GM21529 (cell line): ENCODE results near the gene NDUFB10.

Experiments
- ATAC-seq: cut with Tn5 transposase; IDR thresholded peaks from one replicate; pipeline ENCODE4 v1.9.1; 2021; ENCODE audit not compliant: unreplicated experiment

The NDUFB10 gene

DNA sequence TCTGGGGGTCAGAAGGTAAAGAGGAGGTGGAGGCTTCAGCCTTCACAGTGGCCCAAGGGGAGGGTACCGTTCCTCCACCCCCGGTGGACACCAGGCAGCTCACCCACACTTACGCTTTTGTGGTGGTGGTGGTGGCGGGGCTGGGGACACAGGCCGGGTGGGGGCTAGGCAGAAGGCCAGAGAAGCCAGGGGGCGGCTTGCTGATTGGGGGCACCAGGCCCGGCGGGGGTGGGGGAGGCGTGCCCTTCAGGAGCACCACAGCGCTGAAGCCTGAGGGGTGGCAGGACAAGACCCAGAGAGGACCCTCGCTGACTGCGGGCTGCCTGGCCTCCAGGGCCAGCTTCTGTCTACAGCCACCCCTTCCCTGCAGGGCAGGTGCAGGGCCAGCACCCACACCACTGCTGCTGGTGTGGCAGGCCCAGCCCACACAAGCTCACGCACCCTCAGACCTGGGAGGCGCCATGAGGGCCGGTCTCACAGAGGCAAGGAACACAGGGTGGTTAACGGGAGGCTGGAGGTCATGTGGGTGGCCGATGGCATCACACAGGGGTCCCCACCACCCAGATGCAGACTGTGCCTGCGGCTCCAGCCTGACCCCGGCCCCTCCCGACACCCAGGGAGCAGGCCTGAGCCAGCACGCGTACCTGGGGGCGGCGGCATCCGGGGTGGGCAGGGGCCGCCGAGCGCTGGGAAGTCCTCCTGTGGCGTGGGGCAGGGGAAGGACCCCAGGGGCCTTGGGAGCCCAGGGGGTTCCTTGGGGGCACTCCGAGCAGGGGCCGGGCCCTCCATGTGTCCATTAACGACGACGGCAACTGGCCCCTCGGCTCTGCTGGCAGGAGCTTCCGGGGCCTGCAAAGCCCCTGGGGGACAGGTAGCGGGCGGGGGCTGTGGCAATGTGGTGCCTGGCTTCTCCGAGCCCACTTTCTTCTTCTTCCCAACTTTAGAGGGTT, 39.8 kb downstream of the NDUFB10 start:
- ATAC-seq: no peak

DNA sequence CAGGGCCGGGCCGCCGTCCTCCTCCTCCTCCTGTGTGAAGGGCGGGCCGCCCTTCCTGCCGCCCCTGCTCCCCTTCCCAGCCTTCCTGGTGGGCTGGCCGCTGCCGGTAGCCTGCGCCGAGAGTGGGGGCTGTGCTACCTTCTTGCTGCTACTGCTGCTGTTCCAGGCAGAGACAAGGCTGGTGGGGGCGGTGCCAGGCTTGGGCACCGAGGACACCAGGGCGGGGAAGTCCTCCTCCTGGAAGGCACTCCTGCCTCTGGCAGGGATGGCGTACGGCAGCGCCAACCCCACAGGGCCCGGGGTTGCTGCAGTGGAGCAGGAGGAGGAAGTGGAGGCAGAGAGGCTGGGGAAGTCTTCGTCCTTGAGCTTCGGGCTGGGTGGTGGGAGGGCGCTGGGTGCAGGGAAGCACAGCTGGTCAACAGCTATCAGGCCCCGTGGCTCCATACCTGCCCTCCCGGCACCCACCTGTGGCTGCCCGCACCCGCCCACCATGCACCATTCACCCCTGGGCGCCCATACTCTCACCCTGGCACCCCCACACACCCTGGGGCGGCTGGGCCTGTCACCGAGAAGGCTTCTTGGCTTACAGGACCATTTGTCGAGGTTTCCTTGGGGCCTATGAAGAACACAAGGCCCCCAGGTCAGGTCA, 40.7 kb downstream of the NDUFB10 start:
- no peak for ATAC-seq

DNA sequence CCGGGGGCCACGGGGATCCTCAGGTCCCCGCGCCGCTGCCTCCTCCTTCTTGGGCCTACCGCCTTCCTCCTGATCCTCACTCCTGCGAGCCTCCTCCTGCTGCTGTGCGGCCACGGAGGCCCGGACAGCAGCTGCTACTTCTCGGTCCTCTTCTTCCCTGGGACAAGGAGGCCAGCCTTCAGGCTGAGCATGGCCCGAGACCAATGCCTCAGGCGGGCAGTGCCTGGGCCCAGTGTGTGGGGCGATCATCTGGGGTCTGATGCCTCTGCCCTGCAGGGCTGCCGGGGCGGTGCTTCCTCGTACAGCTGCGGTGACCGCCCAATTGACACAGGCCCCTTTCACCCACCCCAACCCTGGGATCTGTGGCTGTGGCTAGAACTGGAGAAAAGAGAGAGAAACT, 41.7 kb downstream of the NDUFB10 start:
- ATAC-seq: no peak

- ATAC-seq: no peak
Observed at GRCh38 chr16:2001456-2002355, 42.4 kb downstream of the NDUFB10 start.

- ATAC-seq: no peak
Observed at GRCh38 chr16:2002406-2003230, 43.3 kb downstream of the NDUFB10 start.

GRCh38 chr16:2003231-2003826, 44.0 kb downstream of the NDUFB10 start:
- no peak for ATAC-seq

DNA sequence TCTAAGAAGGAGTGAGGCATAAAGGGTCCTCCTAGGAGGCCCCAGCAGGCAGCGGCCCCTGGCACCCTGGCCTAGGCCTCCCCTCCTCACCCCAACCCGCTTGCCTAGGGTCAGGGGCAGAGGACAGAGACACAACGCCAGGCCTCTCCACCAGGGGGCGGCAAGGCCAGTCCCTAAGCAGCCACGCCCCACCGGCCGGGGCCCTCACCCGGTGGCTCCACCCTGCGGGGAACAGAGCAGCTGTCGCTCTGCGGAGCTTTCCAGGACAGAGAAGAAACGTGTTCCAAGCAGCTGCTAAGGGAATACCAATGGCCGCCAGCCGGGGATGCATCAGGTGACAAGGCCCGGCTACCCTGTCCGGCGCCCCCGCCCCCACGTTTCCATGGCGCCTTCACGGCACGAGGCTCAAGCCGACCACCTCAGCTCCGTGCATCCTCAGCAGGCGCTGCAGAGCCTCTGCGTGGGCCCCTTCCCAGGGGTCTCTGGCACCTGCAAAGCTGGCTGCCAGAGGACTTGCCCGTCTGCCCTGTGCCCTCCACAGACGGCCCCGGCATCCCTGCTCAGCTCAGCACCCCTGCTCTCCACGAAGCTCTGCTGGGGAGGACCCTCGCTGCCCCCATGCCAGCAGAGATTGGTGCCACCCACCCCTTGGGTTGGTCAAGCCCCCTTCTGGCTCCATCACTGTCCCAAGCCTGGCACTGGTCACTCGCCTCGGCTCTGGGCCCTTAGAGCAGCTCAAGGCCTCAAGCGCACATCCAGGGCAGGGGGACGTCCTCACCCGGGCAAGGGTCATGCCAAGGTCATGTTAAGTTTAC, 44.7 kb downstream of the NDUFB10 start:
- peak; percentile 61 for ATAC-seq

- no peak for ATAC-seq
Observed at GRCh38 chr16:2004795-2005517, 45.6 kb downstream of the NDUFB10 start.

- ATAC-seq: no peak
Observed at GRCh38 chr16:2005646-2006045, 46.3 kb downstream of the NDUFB10 start.

GRCh38 chr16:2006317-2006716, 47.0 kb downstream of the NDUFB10 start:
- ATAC-seq: no peak

DNA sequence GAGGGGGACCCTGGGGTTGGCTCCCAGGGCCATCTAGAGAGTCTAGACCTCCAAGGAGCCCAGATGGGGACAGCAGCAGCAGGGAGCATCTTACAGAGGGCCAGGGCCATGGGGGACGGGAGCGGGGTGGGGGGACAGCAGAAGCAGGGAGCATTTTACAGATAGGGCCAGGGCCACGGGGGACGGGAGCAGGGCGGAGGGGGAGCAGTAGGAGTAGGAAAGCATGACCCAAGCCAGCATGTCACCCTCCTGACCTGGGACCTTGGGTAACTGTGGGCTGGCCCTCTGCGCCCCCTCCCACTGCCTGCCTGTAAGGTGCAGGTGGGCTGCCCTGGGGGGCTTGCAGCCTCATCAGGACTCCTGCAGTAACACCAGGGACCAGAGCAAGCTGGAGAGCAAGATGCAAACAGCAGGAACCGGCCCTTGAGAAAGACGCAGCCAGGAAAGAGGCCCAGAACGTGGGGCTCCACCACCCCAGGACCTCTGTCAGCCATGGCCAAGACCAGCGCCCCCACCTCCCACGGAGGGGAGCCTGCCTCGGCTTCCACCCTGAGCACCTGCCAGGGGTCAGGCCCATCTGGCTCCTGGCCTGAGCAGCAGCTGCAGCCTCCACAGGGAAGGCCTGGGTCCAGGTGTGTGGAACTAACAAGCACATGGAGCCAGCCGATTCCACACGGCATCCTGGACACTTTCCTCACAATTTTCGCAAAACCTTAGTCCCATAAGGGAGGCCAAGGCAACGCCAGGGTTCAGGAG, 47.9 kb downstream of the NDUFB10 start:
- no peak for ATAC-seq

DNA sequence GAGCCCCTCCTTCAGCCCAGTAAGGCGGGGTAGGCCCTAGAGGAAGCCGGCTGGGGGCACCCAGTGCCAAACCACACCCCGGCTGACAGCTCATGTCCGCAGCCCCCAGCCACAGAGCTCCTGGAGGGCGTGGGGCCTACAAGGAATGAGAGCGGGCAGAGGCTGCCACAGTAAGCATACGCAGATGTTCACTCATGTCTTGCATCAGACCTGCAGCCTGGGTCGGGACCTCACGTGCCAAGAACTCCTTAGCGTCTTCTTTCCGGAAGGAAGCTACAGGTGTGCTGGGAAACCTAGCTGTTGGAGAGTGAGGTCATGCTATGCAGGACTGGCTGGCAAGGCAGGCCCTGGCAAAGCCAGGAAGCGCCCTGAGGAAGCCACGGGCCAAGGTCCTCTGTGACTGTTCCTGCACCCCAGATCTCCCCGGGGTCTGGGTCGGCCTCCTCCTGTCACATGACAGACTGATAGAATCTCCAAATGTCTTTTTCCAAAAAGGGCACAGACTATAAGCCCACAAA, 48.7 kb downstream of the NDUFB10 start:
- no peak for ATAC-seq

- no peak for ATAC-seq
Observed at GRCh38 chr16:2008631-2009163, 49.4 kb downstream of the NDUFB10 start.

- ATAC-seq: peak; percentile 36
Observed at GRCh38 chr16:2009164-2009711, 49.9 kb downstream of the NDUFB10 start.

- ATAC-seq: peak; percentile 79
Observed at GRCh38 chr16:2009791-2010510, 50.6 kb downstream of the NDUFB10 start, which contains the start of gene ZNF598. TSS of gene ZNF598 (minus strand) at chr16:2009821.
